DMS153 (cell line): ENCODE results near the gene VPS26C.
A peak's percentile ranks its signal among the peaks of the same experiment; 100 is the strongest.
"Not testable (repeated sequence)": the region's sequence is repeated elsewhere in the genome, so short reads cannot be mapped to it uniquely, and the experiment has no call there.

ENCODE experiments used
- DNase-seq: peaks from one replicate; lab custom pipeline; 2025; lab: John Stamatoyannopoulos, UW

Gene VPS26C

GRCh38 chr21:37230632-37231248, 36.4 kb downstream of the VPS26C start:
- no peak for DNase-seq

- no peak for DNase-seq
Observed at GRCh38 chr21:37228003-37228400, 39.1 kb downstream of the VPS26C start.

- DNase-seq: no peak
Observed at GRCh38 chr21:37227071-37228002, 39.8 kb downstream of the VPS26C start.

- DNase-seq: no peak
Observed at GRCh38 chr21:37226041-37226920, 40.9 kb downstream of the VPS26C start.

GRCh38 chr21:37224861-37225839, 42.0 kb downstream of the VPS26C start:
- no peak for DNase-seq

GRCh38 chr21:37223804-37224345, 43.3 kb downstream of the VPS26C start:
- DNase-seq: no peak

GRCh38 chr21:37222248-37222647, 44.9 kb downstream of the VPS26C start:
- not testable (repeated sequence) for DNase-seq

GRCh38 chr21:37220981-37221664, 46.0 kb downstream of the VPS26C start:
- peak; percentile 92 for DNase-seq

GRCh38 chr21:37220433-37220980, 46.6 kb downstream of the VPS26C start:
- DNase-seq: peak; percentile 61

GRCh38 chr21:37219761-37220432, 47.2 kb downstream of the VPS26C start:
- peak; percentile 61 for DNase-seq

- no peak for DNase-seq
Observed at GRCh38 chr21:37214952-37215351, 52.2 kb downstream of the VPS26C start.

GRCh38 chr21:37210799-37211198, 56.3 kb downstream of the VPS26C start:
- no peak for DNase-seq

- no peak for DNase-seq
Observed at GRCh38 chr21:37210130-37210529, 57.0 kb downstream of the VPS26C start.

- no peak for DNase-seq
Observed at GRCh38 chr21:37208741-37209225, 58.4 kb downstream of the VPS26C start.

GRCh38 chr21:37208056-37208721, 58.9 kb downstream of the VPS26C start:
- DNase-seq: no peak

GRCh38 chr21:37207441-37208009, 59.6 kb downstream of the VPS26C start:
- DNase-seq: no peak

GRCh38 chr21:37206496-37206895, 60.6 kb downstream of the VPS26C start:
- no peak for DNase-seq

GRCh38 chr21:37204580-37204979, 62.6 kb downstream of the VPS26C start:
- no peak for DNase-seq
